ENCODE measurements around the gene TNPO1. TPM values are rescaled to one million over a fixed set of nuclear protein-coding genes. Genes with fewer than 3 reads are reported as not detected.

The TNPO1 gene
- total and polyA plus RNA-seq, 2 of the 13 experiments (the other 11 are each of a cell fraction or from before 2014, with no cell fraction given), result 26.7 to 123 TPM

DNA sequence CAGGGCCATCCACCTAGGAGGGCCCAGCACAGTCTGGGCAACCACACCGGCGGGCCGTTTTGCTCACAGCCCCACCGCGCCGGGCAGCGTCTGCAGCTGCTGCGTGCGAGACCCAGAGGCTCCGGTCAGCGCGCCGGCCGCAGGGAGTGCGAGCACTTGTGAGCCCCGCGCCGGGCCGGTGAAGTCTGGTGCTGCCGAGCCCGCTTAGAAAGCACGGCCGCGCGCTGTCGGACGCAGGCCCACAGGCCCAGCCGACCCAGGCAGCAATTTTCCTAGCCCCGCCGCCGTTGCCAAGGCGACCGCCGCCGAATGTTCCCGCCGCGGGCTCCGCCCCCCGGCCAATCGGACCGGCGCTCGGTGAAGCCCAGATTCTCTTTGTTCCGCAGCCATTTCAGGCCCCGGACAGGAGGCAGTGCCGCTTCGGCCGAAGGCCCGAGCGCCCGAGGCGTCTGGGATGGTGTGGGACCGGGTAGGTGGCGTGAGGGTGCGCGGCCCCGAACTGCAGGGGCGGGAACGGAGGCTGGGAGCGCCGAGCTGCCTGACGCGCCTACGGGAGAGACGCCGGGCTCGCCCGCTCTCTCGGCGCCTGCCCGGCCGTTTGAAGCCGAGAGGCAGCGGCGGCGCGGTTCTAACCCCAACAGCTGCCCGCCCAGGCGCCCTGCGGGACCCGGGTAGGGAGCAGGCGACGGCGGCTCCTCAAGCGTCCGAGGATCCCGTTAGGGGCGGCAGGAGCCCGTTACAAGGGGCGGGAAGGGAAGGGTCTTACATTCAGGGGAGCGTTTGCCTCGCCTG, at the start of gene TNPO1 (continued):
- TF ChIP-seq, protein P1, sequence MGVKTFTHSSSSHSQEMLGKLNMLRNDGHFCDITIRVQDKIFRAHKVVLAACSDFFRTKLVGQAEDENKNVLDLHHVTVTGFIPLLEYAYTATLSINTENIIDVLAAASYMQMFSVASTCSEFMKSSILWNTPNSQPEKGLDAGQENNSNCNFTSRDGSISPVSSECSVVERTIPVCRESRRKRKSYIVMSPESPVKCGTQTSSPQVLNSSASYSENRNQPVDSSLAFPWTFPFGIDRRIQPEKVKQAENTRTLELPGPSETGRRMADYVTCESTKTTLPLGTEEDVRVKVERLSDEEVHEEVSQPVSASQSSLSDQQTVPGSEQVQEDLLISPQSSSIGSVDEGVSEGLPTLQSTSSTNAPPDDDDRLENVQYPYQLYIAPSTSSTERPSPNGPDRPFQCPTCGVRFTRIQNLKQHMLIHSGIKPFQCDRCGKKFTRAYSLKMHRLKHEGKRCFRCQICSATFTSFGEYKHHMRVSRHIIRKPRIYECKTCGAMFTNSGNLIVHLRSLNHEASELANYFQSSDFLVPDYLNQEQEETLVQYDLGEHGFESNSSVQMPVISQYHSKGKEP (CRISPR knock-in tag; IDR thresholded peaks at IDR 0.05), result no peak; the same call in 1 of the 2 replicates
- TF ChIP-seq, protein P2, sequence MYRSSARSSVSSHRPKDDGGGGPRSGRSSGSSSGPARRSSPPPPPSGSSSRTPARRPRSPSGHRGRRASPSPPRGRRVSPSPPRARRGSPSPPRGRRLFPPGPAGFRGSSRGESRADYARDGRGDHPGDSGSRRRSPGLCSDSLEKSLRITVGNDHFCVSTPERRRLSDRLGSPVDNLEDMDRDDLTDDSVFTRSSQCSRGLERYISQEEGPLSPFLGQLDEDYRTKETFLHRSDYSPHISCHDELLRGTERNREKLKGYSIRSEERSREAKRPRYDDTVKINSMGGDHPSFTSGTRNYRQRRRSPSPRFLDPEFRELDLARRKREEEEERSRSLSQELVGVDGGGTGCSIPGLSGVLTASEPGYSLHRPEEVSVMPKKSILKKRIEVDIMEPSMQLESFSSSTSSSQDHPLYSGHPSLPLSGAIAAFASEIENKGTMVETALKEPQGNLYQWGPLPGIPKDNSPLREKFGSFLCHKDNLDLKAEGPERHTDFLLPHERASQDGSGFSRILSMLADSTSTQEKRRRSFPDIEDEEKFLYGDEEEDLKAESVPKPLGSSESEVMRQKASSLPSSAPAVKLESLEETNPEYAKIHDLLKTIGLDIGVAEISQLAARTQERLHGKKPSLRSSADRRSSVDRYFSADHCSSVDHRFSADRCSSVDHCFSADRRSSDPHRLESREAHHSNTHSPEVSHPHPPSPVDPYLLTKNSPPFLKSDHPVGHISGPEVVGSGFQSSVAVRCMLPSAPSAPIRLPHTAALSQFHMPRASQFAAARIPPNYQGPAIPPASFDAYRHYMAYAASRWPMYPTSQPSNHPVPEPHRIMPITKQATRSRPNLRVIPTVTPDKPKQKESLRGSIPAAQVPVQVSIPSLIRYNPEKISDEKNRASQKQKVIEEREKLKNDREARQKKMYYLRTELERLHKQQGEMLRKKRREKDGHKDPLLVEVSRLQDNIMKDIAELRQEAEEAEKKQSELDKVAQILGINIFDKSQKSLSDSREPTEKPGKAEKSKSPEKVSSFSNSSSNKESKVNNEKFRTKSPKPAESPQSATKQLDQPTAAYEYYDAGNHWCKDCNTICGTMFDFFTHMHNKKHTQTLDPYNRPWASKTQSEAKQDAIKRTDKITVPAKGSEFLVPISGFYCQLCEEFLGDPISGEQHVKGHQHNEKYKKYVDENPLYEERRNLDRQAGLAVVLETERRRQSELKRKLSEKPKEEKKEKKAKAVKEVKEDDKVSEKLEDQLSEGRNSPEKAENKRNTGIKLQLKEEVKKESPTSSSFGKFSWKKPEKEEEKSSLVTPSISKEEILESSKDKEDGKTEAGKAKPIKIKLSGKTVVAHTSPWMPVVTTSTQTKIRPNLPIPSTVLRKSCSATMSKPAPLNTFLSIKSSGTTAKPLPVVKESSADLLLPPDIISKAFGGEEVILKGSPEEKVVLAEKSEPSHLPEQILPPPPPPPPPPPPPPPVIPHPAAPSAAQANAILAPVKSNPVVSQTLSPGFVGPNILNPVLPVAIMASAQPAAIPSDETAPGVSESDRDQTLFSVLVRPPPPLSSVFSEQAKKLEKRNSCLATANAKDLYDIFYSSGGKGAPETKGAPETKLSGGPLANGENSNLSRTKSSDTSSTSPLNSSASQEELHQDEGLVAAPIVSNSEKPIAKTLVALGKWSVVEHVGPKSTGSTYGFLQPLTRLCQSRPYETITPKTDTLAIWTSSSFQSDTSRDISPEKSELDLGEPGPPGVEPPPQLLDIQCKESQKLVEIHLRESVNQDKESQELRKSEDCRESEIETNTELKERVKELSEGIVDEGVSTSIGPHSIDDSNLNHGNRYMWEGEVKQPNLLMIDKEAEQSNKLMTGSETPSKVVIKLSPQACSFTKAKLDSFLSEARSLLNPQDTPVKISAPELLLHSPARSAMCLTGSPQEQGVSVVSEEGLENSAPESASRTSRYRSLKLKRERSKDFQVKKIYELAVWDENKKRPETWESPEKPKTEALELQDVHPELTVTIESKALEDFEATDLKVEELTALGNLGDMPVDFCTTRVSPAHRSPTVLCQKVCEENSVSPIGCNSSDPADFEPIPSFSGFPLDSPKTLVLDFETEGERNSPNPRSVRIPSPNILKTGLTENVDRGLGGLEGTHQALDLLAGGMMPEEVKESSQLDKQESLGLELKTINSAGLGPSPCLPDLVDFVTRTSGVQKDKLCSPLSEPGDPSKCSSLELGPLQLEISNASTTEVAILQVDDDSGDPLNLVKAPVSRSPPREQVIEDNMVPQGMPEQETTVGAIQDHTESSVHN (CRISPR knock-in tag; IDR thresholded peaks at IDR 0.05), result no peak
- TF ChIP-seq, protein P3, sequence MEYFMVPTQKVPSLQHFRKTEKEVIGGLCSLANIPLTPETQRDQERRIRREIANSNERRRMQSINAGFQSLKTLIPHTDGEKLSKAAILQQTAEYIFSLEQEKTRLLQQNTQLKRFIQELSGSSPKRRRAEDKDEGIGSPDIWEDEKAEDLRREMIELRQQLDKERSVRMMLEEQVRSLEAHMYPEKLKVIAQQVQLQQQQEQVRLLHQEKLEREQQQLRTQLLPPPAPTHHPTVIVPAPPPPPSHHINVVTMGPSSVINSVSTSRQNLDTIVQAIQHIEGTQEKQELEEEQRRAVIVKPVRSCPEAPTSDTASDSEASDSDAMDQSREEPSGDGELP (IDR thresholded peaks at IDR 0.05; ENCODE audit: borderline replicate concordance, low read depth), result peak; percentile 6; the same call in 1 of the 2 replicates
- TF ChIP-seq, protein P4, sequence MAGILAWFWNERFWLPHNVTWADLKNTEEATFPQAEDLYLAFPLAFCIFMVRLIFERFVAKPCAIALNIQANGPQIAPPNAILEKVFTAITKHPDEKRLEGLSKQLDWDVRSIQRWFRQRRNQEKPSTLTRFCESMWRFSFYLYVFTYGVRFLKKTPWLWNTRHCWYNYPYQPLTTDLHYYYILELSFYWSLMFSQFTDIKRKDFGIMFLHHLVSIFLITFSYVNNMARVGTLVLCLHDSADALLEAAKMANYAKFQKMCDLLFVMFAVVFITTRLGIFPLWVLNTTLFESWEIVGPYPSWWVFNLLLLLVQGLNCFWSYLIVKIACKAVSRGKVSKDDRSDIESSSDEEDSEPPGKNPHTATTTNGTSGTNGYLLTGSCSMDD (CRISPR knock-in tag; IDR thresholded peaks at IDR 0.05), result no peak
- TF ChIP-seq, protein P5, sequence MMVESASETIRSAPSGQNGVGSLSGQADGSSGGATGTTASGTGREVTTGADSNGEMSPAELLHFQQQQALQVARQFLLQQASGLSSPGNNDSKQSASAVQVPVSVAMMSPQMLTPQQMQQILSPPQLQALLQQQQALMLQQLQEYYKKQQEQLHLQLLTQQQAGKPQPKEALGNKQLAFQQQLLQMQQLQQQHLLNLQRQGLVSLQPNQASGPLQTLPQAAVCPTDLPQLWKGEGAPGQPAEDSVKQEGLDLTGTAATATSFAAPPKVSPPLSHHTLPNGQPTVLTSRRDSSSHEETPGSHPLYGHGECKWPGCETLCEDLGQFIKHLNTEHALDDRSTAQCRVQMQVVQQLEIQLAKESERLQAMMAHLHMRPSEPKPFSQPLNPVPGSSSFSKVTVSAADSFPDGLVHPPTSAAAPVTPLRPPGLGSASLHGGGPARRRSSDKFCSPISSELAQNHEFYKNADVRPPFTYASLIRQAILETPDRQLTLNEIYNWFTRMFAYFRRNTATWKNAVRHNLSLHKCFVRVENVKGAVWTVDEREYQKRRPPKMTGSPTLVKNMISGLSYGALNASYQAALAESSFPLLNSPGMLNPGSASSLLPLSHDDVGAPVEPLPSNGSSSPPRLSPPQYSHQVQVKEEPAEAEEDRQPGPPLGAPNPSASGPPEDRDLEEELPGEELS (CRISPR knock-in tag; IDR thresholded peaks at IDR 0.05), result 0 out of 2 replicates have a peak, but pooled peaks have one; percentile 16
- TF ChIP-seq NR2F6 (IDR thresholded peaks at IDR 0.05) (no peak), NR2F6 (CRISPR knock-in tag; IDR thresholded peaks at IDR 0.05) (no peak), NPAS2 (CRISPR knock-in tag; IDR thresholded peaks at IDR 0.05; ENCODE audit: borderline replicate concordance) (no peak), ZNF619 (CRISPR knock-in tag; IDR thresholded peaks at IDR 0.05) (no peak), NFE2 (CRISPR knock-in tag; IDR thresholded peaks at IDR 0.05) (no peak), ZBTB3 (CRISPR knock-in tag; IDR thresholded peaks at IDR 0.05; ENCODE audit: borderline replicate concordance, low read depth) (0 out of 2 replicates have a peak, but pooled peaks have one; percentile 32)
- TF ChIP-seq, protein P6, sequence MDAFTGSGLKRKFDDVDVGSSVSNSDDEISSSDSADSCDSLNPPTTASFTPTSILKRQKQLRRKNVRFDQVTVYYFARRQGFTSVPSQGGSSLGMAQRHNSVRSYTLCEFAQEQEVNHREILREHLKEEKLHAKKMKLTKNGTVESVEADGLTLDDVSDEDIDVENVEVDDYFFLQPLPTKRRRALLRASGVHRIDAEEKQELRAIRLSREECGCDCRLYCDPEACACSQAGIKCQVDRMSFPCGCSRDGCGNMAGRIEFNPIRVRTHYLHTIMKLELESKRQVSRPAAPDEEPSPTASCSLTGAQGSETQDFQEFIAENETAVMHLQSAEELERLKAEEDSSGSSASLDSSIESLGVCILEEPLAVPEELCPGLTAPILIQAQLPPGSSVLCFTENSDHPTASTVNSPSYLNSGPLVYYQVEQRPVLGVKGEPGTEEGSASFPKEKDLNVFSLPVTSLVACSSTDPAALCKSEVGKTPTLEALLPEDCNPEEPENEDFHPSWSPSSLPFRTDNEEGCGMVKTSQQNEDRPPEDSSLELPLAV (CRISPR knock-in tag; conservative IDR thresholded peaks at IDR 0.05; ENCODE audit: low read depth), result no peak
